ENCODE measurements around the gene ISYNA1. TPM values are rescaled to one million over a fixed set of nuclear protein-coding genes. Genes with fewer than 3 reads are reported as not detected.
A peak's percentile ranks its signal among the peaks of the same experiment; 100 is the strongest.

Gene ISYNA1
- total RNA-seq, 1 donor from 2014 or later = 278 TPM

DNA sequence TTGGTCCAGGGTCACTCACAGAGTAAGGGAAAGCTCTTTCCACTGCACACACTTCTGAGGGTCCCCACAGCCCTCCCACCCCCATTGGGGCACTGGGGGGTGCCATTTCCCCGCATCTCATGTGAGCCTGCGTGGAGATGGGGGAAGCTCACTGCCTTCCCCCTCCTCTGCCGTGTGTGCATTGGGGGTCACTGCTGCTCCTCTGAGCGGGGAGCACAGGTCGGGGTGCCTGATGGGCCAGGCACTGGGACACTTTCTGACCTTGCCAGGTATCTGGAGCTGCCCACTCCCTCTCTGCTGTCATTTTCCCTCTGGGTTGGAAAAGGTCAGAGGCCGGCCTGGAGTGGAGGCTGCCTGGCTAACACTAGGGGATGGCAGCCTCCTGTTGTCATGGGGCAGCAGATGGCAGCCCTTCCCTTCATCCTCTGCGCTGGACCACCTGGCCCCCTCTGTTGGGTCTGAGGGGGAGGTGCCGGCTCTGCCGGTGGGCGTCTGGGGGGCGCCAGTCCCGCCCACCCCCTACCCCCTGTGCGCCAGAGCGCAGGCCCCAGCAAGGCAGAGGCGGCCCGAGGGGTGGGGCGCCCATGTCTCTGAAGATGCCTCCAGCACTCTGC is 9.7 kb downstream of the ISYNA1 start:
- H3K4me1 Mint-ChIP-seq (ENCODE audit: unreplicated experiment) = peaks cover 20% of the 10 kb centered on the region
- TF ChIP-seq, protein P1, sequence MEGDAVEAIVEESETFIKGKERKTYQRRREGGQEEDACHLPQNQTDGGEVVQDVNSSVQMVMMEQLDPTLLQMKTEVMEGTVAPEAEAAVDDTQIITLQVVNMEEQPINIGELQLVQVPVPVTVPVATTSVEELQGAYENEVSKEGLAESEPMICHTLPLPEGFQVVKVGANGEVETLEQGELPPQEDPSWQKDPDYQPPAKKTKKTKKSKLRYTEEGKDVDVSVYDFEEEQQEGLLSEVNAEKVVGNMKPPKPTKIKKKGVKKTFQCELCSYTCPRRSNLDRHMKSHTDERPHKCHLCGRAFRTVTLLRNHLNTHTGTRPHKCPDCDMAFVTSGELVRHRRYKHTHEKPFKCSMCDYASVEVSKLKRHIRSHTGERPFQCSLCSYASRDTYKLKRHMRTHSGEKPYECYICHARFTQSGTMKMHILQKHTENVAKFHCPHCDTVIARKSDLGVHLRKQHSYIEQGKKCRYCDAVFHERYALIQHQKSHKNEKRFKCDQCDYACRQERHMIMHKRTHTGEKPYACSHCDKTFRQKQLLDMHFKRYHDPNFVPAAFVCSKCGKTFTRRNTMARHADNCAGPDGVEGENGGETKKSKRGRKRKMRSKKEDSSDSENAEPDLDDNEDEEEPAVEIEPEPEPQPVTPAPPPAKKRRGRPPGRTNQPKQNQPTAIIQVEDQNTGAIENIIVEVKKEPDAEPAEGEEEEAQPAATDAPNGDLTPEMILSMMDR (conservative IDR thresholded peaks at IDR 0.05) = no peak
- H3K27me3 Mint-ChIP-seq = no peaks in the 10 kb centered on the region
- H3K9me3 Mint-ChIP-seq = no peaks in the 10 kb centered on the region
- no peak overlapping the region for H3K27ac Mint-ChIP-seq
- no peak for DNase-seq (ENCODE audit: extremely low spot score, unreplicated experiment)
- H3K4me3 Mint-ChIP-seq = no peak overlapping the region
- no peaks in the 10 kb centered on the region for H3K36me3 Mint-ChIP-seq

DNA sequence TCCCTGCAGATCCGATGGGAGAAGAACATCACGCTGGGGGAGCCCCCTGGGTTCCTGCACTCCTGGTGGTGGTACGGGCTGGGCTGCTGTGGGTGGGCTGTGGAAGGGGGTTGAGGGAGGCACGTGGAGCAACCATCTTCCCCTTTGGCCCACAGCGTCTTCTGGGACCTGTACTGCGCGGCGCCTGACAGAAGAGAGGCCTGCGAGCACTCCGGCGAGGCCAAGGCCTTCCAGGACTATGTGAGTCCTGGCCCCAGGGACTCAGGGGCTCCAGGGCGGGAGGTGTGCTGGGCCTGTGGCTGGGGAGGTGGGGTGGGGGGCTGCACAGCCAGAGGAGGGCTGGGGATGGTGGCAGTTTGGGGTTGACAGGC is 10.2 kb downstream of the ISYNA1 start:
- peaks cover 26% of the 10 kb centered on the region for H3K4me1 Mint-ChIP-seq (ENCODE audit: unreplicated experiment)
- H3K36me3 Mint-ChIP-seq = no peaks in the 10 kb centered on the region
- H3K27me3 Mint-ChIP-seq = no peaks in the 10 kb centered on the region
- no peak for DNase-seq (ENCODE audit: extremely low spot score, unreplicated experiment)
- H3K4me3 Mint-ChIP-seq = no peak overlapping the region
- H3K9me3 Mint-ChIP-seq = no peaks in the 10 kb centered on the region
- TF ChIP-seq, protein P1 (conservative IDR thresholded peaks at IDR 0.05) = no peak
- no peak overlapping the region for H3K27ac Mint-ChIP-seq

DNA sequence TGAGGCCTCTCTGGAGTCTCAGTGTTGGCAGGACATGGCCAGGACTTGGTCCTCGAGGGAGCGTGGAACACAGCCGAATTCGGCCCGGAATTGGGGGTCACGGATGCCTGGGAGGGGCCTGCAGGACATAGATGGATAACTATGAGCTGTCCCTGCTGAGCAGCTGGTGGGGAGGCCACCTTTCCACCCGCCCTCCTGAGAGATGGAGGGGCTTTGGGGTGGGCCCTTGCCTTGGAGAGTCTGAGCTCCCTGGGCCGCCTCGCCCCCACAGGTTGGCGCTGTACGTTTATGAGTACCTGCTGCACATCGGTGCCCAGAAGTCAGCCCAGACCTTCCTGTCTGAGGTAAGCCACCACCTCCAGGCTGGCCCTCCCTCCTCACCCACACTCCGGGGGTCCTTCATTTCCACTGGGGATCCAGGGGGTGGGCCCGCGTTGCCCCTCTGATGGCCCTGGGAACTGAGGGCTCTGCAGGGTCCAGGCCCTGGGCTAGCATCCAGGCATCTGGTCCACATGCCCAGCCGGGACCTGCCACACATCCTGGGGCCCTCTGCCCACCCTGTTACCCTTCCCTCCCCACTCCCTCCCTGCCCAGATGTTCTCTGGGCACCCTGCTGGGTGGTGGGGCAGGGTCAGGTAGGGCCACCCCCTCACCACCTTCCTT is 10.7 kb downstream of the ISYNA1 start:
- no peak for DNase-seq (ENCODE audit: extremely low spot score, unreplicated experiment)
- H3K27me3 Mint-ChIP-seq = no peaks in the 10 kb centered on the region
- peaks cover 27% of the 10 kb centered on the region for H3K4me1 Mint-ChIP-seq (ENCODE audit: unreplicated experiment)
- no peak overlapping the region for H3K4me3 Mint-ChIP-seq
- no peak overlapping the region for H3K27ac Mint-ChIP-seq
- TF ChIP-seq, protein P1 (conservative IDR thresholded peaks at IDR 0.05) = no peak
- H3K9me3 Mint-ChIP-seq = no peaks in the 10 kb centered on the region
- no peaks in the 10 kb centered on the region for H3K36me3 Mint-ChIP-seq

DNA sequence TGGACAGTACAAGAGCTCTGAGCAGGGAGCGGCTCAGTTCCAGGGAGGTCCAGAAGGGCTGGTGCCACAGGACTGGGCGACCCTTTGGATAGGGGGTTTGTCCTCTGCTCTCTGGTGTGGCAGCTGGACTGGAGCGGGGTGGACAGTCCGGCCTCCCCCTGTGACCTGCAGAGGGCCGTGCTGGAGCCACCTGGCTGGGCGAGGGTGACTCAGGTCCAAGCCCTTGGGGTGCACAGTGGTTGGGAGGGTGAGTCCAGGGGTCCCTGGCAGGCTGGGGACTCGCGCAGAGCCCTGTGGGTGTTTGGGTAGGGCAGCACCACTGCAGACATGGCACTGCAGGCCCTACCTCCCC is 11.5 kb downstream of the ISYNA1 start:
- TF ChIP-seq, protein P1 (conservative IDR thresholded peaks at IDR 0.05) = no peak
- no peak overlapping the region for H3K27ac Mint-ChIP-seq
- no peaks in the 10 kb centered on the region for H3K27me3 Mint-ChIP-seq
- no peak overlapping the region for H3K4me3 Mint-ChIP-seq
- H3K9me3 Mint-ChIP-seq = no peaks in the 10 kb centered on the region
- DNase-seq (ENCODE audit: extremely low spot score, unreplicated experiment) = no peak
- no peaks in the 10 kb centered on the region for H3K36me3 Mint-ChIP-seq
- H3K4me1 Mint-ChIP-seq (ENCODE audit: unreplicated experiment) = peaks cover 29% of the 10 kb centered on the region

DNA sequence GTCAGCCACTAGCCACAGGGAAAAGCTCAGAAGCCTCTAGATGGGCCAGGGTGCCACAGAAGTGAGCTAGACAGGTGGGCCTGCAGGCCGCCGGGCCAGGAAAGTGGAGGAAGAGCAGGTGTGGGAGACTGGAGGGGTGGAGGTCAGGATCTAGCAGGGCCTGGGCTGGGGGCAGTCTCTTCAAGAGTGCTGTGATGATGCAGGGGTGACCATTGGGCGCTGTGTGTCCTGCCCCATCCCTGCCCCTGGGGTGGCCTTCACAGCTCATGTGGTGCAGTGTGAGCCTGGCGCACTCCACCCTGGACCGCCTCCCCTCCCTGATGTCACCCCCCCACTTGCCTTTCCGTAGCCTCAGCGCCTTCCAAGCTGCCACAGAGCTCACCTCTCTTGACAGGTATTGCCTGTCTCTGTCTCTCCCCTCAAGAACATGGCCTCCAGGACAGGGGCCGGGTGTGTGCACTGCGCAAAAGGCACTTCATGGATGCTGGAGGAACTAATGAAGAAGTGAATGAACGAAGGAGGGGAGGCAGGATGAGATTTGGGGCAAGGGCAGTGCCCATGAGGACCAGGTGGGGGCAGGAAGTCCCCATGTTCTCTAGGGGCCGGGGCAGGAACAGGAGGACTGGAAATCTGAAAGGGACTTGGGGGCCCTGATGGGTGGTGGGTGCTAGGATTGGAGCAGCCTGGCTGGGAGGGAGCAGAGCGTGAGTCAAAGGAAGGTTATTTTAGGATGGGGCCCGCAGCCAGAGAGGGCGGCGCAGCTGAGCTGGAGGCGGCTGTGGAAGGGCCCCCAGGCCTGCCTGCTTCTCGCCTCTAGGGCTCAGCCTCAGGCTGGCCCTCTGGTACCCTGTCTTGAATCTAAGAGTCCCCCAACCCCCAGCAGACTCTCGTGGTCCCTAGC is 12.2 kb downstream of the ISYNA1 start:
- no peak for DNase-seq (ENCODE audit: extremely low spot score, unreplicated experiment)
- H3K4me3 Mint-ChIP-seq = peak overlapping the region; percentile 28
- TF ChIP-seq, protein P1 (conservative IDR thresholded peaks at IDR 0.05) = no peak

More for the DNA sequence above, 12.2 kb downstream of the ISYNA1 start:
- H3K9me3 Mint-ChIP-seq = no peaks in the 10 kb centered on the region
- no peaks in the 10 kb centered on the region for H3K36me3 Mint-ChIP-seq
- H3K27ac Mint-ChIP-seq = peak overlapping the region; percentile 82
- H3K27me3 Mint-ChIP-seq = no peaks in the 10 kb centered on the region
- peaks cover 34% of the 10 kb centered on the region for H3K4me1 Mint-ChIP-seq (ENCODE audit: unreplicated experiment)
